GM10847 (cell line): ENCODE measurements around the gene SLC28A2.

Experiments used
- POLR2A ChIP-seq: IDR thresholded peaks from 2 replicates; pipeline ENCODE4 v1.6.1; 2011; ENCODE audit not compliant: insufficient read length; ENCODE audit errors: extremely low read depth

The SLC28A2 gene

DNA sequence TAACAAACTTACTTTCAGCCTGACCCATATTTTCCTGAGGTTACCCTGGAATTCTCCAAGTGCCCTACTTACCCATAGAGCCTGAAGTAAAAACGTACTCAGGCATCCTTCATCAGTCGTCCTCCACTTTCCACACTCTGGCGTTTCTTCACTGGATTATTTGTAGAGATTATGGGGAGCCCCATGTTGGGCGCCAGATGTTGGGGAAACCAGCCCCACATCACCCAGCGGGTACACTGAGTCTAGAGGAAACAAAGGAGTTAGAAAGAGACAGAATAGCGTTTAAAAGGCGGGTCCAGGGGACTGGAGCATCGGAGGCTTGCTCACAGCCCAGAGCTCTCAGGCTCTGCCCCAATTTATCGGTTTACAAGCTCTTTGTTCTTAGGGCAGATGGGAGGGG lies 9.7 kb upstream of the SLC28A2 start:
- no peak for TF ChIP-seq POLR2A

DNA sequence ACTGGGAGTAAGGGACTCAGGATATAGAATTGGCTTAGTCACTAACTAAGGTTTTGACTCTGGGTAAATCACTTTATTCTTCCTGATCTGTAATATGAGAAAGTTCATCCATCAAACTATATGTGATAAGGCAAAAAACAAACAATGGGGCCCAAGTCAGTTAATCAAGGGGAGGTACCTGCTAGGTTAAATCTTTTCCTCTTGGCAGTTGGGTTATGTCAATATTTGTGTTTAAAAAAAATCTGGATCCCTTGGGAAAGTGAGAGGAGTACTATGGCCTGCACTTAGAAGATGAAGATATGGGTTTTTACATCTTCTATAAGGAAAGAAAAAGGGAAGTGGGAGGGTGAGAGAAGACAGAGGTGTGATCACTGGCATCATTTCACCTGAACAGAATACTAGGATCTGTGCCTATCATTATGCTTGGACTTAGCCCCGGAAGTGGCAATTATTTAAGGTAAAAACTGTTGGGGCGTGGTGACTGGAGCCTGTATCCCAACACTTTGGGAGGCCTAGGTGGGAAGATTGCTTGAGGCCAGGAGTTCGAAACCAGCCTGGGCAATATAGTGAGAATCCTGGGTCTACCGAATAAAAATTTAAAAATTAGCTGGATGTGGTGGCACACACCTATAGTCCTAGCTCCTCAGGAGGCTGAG lies 2.8 kb upstream of the SLC28A2 start:
- no peak for TF ChIP-seq POLR2A

DNA sequence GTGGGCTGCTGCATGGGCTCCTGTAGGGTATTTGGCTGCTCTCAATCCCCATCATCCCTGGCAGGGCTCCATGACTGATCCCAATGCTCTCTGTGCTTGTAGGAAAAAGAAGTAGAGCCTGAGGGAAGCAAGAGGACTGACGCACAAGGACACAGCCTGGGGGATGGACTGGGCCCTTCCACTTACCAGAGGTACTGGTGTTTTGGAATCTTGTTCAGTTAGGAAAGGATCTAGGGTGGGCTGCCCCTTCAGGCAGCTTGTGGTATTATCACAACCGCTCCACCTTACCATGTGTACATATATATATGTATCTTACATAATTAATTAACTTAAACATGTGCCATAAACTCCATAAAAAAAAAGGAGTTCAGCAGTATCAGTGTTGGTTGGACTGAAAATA lies 1.3 kb downstream of the SLC28A2 start:
- TF ChIP-seq POLR2A = no peak

DNA sequence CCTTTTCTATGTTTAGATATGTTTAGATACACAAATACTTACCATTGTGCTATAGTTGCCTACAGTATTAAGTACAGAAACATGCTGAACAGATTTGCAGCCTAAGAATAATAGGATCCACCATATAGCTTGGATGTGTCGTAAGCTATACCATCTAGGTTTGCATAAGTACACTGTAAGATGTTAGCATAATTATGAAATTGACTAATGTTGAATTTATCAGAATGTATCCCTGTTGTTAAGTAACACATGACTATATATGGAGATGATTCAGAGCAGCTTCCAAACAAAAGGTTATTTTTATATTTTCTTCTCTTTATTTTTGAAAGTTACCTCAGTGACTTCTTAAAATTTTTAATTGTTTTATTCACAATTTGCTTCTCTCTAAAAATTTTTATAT lies 2.4 kb downstream of the SLC28A2 start:
- no peak for TF ChIP-seq POLR2A

DNA sequence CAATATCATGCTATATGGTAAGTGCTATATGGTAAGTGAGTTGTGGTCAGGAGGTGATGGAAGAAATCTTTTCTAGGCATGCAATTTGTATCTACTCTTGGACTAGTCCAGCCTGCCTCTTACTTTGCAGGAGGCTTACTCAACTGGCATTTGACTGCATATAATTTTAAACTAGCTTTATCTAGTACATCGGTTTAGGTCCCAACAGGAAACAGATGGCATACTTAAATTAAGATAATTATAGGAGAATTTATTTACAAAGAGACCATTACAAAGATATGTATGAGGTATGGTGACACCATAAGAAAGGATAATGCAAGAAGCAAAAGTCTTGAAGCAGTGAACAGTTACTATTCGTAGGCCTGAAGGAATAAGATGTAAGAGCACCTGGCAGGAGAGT lies 7.8 kb downstream of the SLC28A2 start:
- TF ChIP-seq POLR2A = no peak

DNA sequence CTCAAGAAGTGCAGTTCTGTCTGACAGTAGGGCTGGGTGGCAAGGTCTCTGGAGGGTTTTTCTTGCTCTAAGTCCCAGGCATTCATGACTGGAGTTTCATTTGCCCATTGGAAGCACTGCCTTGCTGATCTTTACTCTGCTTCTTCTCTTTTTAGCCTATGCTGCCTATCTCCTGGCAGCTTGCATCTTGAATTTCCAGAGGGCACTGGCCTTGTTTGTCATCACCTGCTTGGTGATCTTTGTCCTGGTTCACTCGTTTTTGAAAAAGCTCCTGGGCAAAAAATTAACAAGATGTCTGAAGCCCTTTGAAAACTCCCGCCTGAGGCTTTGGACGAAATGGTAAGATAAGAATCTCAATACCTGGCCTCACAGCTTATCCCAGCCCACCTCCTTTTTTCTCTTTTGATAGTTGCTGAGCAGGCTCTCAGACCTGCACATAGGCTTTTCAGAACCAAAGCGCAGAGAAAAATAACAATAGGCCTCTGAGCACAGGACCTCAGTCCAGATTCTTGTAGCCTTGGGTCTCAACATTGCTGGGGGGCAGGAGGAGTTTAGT lies 10.9 kb downstream of the SLC28A2 start:
- TF ChIP-seq POLR2A = no peak

DNA sequence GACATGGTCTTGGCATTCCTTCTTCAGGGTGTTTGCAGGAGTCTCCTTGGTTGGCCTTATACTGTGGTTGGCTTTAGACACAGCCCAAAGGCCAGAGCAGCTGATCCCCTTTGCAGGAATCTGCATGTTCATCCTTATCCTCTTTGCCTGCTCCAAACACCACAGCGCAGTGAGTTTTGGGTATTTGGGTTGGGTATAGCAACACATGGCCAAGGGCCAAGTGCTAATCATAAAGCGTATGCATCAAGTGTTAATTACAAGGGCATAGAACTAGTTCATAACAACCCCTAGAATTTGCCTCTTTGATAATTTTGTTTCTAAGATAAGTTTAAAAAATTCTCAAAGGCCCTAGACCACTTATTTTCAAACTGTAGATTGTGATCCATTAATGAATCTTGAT lies 11.8 kb downstream of the SLC28A2 start:
- TF ChIP-seq POLR2A = no peak

DNA sequence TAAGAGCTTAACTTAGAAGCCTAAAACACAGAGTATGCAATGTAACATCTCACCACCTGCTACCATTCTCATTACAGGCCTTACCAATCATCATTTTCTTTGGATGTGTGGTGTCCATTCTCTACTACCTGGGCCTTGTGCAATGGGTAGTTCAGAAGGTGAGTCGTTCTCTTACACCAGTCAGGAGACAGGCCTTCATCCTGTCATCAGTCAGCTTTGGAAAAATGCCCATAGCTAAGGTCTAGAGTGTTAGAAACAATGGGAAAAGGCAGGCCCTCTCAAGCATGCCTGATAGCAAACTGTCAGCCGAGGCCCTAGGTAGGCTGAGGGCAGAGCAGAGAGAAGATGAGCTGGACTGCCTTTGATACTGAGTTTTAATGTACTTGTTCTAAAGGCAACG lies 13.5 kb downstream of the SLC28A2 start:
- TF ChIP-seq POLR2A = no peak

DNA sequence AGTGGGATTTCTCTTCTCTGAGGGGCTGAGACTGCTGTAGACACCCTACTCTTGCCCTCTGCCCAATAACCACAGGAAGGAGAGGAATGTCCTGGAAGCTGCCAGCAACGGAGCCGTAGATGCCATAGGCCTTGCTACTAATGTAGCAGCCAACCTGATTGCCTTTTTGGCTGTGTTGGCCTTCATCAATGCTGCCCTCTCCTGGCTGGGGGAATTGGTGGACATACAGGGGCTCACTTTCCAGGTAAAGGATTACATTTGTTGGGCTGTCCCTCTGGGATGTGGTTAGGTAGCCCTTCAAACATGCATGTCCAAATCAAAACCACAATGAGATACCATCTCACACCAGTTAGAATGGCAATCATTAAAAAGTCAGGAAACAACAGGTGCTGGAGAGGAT lies 16.1 kb downstream of the SLC28A2 start:
- no peak for TF ChIP-seq POLR2A

DNA sequence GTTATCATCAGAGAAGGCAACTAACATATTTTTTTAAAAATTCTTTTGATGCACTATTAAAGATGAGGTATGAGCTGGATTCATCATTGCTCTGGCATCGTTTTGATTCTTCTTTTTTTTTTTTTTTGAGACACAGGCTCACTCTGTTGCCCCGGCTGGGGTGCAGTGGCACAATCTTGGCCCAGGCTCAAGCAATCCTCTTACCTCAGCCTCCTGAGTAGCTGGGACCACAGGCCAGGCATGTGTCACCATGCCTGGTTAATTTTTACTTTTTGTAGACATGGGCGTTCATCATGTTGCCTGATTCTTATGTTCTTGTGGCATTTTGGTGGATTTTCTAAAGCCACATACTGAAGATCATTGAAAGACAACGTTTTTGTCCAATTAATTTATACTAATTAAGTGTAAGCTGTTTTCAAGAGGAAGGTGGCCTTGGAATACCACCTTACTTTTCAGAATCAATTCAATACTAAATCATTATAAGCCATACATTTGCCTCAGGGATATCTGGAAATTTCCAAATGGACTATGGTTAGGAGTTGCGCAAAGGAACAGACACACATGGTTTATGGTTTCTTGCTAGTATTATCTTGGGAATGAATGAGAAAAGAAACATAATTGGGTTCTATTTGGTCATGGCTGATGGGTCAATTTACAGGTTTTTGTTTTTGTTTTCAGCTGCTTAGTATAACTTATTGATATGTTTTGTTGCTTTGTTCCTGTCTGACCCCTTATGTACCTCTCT lies 22.8 kb downstream of the SLC28A2 start:
- no peak for TF ChIP-seq POLR2A

DNA sequence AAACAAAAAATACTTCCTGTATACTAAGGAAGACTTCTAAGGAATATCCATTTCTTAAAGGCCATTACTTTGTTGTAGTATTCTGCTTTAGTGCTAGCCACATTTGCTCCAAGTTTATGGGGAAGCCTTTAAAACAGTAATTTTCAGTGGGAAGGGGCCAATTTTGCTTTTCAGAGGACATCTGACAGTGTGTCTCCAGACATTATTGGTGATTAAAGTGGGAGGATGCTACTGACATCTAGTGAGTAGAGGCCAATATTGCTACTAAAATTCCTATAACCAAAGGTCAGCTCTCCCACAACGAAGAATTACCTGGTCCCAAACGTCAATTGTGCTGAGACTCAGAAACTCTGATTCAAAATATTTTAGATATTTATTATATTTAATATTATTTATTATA lies 24.8 kb downstream of the SLC28A2 start:
- no peak for TF ChIP-seq POLR2A

DNA sequence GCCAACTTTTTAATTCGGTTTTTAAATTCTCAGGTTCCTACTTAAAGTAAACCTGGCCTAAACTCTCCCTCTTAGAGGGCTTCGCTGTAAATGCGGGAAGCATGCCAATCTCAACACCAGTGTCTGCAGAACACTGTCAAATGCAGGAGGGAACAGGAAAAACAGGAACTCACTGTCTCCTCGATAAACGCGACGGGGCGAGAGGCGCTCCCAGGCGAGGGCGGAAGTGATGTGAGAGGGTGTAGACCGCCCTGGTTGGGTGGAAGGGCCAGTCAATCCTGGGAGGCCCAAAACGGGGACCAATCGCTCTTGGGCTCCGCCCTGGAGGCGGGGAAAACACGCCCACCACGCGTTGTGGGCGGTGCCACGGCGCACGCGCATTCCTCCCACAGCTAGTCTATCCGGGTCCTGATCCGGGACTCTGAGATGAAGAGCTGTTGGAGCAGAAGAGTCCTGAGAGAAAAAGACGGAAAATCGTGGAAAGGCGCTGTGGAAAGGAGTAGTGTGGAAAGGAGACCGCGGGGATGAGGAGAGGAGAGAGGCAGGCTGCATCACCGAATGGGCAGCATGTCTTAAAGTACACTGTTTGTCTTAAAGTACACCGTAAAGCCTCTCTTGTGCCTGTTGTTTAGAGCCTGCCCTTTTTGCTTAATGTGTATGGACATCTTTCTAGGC lies 27.1 kb downstream of the SLC28A2 start:
- TF ChIP-seq POLR2A = peak; percentile 67

DNA sequence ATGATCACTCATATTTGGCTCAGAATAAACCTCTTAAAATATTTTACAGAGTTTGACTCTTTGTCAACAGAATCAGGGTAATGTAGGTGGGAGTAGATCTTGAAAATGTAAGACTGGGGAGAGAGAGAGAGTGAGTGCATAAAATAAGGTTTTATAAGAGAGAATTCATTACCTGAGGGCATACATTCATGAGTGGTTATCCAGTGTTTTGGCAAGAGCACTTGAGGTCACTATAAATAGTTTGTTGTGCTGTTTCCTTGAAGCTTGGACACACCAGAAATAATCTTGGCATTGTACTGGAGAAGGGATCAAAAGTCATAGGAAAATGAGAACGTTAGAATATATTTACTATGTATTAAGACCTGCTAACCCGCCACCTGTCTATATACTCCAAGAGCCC lies 33.4 kb downstream of the SLC28A2 start:
- TF ChIP-seq POLR2A = no peak

DNA sequence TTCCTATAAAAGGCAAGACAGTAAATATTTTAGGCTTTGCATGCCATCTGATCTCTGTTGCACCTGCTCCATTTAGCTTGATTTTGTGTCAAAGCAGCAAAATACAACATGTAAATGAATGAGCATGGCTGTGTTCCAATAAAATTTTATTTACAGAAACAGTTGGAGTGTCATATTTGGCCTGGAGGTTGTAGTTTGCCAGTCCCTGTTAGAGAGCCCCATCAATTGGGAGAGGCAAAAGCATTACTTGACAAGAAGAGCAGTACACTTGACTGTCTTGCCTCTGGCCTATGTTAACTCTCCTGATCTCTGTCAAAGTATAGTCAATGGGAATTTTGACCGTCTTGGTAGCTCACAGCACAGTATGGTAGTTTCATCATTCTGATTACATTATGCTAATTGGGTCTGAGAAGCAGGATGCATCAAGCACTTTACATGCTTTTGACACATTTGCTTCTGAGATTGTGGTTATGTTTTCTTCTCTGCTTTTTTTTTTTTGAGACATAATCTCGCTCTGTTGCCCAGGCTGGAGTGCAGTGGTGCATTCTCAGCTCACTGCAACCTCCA lies 35.4 kb downstream of the SLC28A2 start:
- TF ChIP-seq POLR2A = no peak

DNA sequence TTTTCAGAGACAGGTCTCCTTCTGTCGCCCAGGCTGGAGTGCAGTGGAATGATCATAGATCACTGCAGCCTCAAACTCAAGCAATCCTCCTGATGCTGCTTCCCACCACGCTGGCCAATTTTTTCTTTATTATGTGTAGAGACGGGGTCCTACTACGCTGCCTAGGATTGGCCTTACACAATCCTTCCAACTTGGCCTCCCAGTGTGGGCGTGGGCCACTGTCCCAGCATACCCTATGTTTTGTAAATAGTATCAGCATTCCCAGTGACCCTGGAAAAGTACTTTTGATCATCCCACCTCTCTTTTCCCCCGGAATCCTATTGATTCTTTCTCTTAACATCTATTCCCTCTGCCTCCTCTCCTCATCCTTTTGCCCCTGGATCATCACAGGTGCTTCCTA lies 36.9 kb downstream of the SLC28A2 start:
- TF ChIP-seq POLR2A = no peak
